Brain microvascular endothelial cell (primary cell): ENCODE results near the gene ASGR2.

Source experiments
- DNase-seq: peaks from one replicate; pipeline ENCODE4 v3.0.0-alpha.2; 2020
- H3K27ac ChIP-seq: fragments of 250-450 bp; sonication (Bioruptor Pico); 2 replicates; pipeline ENCODE4 v1.5.1; 2020; ENCODE audit warnings: mild to moderate bottlenecking, moderate library complexity
- H3K27me3 ChIP-seq: fragments of 250-450 bp; sonication (Bioruptor Pico); replicated peaks from 2 replicates; pipeline ENCODE4 v1.5.1; 2020; ENCODE audit warnings: mild to moderate bottlenecking
- H3K36me3 ChIP-seq: fragments of 250-450 bp; sonication (Bioruptor Pico); replicated peaks from 2 replicates; pipeline ENCODE4 v1.5.1; 2020; ENCODE audit warnings: mild to moderate bottlenecking
- H3K4me3 ChIP-seq: 2 replicates; pipeline ENCODE4 v1.5.1; 2011; ENCODE audit warnings: low read depth, mild to moderate bottlenecking, control low read depth, low read length, moderate library complexity
- in situ Hi-C: cut with HindIII; loops from 2 replicates; pipeline ENCODE4 v1.10.0; 2017; ENCODE audit warnings: low sequenced_read_pairs, low pct_ligation_motif_present
- TF ChIP-seq, protein P1 (sequence below): IDR thresholded peaks from 2 replicates; pipeline ENCODE4 v1.5.1; 2011; ENCODE audit warnings: low read depth, mild to moderate bottlenecking, moderate library complexity, low read length, control low read depth, inconsistent platforms; ENCODE audit errors: missing control alignments

ASGR2 gene

GRCh38 chr17:7084088-7084487 is 30.5 kb downstream of the ASGR2 start:
- no peak overlapping the region for H3K4me3 ChIP-seq
- in situ Hi-C loops: no loop called here
- no peak overlapping the region for H3K27ac ChIP-seq
- H3K27me3 ChIP-seq: no peaks in the 10 kb centered on the region
- TF ChIP-seq, protein P1, sequence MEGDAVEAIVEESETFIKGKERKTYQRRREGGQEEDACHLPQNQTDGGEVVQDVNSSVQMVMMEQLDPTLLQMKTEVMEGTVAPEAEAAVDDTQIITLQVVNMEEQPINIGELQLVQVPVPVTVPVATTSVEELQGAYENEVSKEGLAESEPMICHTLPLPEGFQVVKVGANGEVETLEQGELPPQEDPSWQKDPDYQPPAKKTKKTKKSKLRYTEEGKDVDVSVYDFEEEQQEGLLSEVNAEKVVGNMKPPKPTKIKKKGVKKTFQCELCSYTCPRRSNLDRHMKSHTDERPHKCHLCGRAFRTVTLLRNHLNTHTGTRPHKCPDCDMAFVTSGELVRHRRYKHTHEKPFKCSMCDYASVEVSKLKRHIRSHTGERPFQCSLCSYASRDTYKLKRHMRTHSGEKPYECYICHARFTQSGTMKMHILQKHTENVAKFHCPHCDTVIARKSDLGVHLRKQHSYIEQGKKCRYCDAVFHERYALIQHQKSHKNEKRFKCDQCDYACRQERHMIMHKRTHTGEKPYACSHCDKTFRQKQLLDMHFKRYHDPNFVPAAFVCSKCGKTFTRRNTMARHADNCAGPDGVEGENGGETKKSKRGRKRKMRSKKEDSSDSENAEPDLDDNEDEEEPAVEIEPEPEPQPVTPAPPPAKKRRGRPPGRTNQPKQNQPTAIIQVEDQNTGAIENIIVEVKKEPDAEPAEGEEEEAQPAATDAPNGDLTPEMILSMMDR: no peak
- H3K36me3 ChIP-seq: no peaks in the 10 kb centered on the region
- DNase-seq: no peak

- in situ Hi-C loops: no loop called here
- Histone ChIP-seq H3K36me3 (no peaks in the 10 kb centered on the region), H3K27ac (no peak overlapping the region), H3K27me3 (no peaks in the 10 kb centered on the region), H3K4me3 (no peak overlapping the region)
- TF ChIP-seq, protein P1: no peak
- DNase-seq: peak; percentile 40
Observed at GRCh38 chr17:7083592-7083991, 31.0 kb downstream of the ASGR2 start.

- Histone ChIP-seq H3K27ac (no peak overlapping the region), H3K36me3 (no peaks in the 10 kb centered on the region), H3K4me3 (no peak overlapping the region), H3K27me3 (no peaks in the 10 kb centered on the region)
- in situ Hi-C loops: no loop called here
- TF ChIP-seq, protein P1: no peak
- no peak for DNase-seq
Observed at GRCh38 chr17:7081341-7082062, 33.1 kb downstream of the ASGR2 start.

DNA sequence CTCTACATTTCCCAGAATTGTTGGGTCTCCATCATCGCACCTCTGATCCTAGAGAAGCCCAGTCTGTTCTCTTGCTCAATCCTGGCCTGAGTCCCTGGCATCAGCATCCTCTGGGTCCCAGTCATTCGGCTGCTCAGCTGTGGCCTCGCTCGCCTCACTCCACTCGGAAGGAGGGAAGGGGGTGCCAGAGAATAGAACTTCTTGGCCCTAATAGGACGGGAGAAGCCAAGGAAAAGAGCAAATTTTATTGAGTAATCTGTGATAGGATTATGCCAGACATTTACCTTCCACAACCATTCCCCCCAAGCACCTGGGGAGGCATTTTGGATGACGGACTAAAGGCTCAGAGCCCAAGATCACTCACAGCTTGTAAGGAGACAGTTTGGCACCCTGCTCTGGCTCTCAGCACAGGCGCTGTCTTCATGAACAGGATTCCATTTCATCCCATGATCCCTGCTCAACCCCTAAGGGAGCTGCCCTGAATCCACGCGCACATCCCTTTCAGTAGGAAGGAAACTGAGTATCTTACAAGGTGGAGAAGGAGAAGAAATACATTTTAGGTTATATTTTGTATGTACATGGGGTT is 34.1 kb downstream of the ASGR2 start:
- no peak overlapping the region for H3K27ac ChIP-seq
- no peaks in the 10 kb centered on the region for H3K36me3 ChIP-seq
- in situ Hi-C loops: no loop called here
- no peak overlapping the region for H3K4me3 ChIP-seq
- no peak for DNase-seq
- H3K27me3 ChIP-seq: no peaks in the 10 kb centered on the region
- TF ChIP-seq, protein P1: no peak

- no peaks in the 10 kb centered on the region for H3K27me3 ChIP-seq
- in situ Hi-C loops: no loop called here
- DNase-seq: no peak
- TF ChIP-seq, protein P1: no peak
- no peak within 1 kb of the TSS for H3K4me3 ChIP-seq
- H3K36me3 ChIP-seq: no peaks in the 10 kb centered on the region
- no peak within 1 kb of the TSS for H3K27ac ChIP-seq
Observed at GRCh38 chr17:7079581-7080455, 34.8 kb downstream of the ASGR2 start, which contains the start of gene CLEC10A. CLEC10A (minus strand) TSS chr17:7080251; CDS start chr17:7078812, 1,439 bp downstream.
